ENCODE results near the gene KARS1. TPM values are rescaled to one million over a fixed set of nuclear protein-coding genes. Genes with fewer than 3 reads are reported as not detected.
A peak's percentile ranks its signal among the peaks of the same experiment; 100 is the strongest.
"Not testable (repeated sequence)": the region's sequence is repeated elsewhere in the genome, so short reads cannot be mapped to it uniquely, and the experiment has no call there.

The KARS1 gene
- total RNA-seq, 1 donor from 2014 or later: 129 TPM

DNA sequence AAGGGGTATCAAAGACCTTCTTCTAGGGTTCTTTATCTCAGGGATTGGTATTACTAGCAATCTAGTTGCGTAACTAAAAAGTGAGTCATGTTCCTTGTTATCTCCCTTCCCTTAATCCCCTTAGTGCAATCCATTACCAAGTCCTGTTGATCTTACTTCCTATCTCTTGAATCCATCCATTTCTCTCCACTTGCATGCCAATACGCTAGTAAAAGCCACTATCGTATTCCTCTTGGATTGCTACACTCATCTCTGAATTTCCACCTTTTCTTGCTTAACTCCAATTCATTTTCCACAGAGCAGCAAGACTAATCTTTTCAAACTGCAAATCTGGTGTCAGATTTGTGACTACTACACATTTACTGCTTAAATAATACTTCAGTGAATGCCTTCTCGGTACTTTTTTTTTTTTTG lies 22.5 kb downstream of the KARS1 start:
- DNase-seq (ENCODE audit: low spot score): no peak

DNA sequence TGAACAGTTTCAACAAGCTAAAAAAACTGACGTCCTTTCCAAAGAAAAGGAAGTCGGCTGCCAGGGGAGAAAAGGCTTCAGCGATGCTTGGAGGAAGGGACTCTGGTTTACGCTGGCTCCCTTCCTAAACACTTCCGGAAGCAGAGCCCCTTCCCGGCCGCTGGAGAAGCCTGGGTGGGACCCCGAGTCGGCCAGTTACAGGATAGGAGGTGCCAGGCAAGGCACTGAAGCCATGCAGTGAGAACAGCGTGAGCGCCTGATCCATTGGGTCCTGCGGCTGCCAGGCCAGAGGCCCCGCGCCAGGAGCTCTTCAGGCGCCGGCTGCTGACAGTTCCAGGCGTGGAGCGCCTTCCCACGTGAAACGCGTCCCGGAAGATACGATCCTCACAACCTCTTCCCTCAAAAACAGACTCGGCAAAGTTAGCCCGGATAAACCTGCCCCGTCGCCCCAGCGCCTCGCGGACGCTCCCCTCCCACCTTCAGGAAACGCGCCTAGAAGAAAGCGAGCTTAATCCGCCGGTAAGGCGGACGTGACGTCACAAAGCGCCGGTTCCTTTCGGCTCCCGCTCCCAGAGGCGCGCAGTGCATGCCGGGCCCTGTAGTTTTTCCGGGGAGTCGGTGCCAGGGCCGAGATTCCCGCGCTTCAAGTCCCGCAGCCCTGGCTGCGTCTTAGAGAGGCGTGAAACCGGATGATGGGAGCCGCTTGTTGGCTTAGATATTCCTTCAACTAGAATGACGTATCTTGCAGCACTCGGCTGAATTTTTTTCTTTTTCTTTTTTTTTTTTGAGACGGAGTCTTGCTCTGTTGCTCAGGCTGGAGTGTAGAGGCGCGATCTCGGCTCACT lies 24.5 kb downstream of the KARS1 start, which contains the start of gene ADAT1:
Gene ADAT1 (minus strand): TSS at position 521 of the 845 bp plus-strand sequence. CDS start 2,482 bp downstream, outside the sequence.
- DNase-seq (ENCODE audit: low spot score): peak; percentile 98

DNA sequence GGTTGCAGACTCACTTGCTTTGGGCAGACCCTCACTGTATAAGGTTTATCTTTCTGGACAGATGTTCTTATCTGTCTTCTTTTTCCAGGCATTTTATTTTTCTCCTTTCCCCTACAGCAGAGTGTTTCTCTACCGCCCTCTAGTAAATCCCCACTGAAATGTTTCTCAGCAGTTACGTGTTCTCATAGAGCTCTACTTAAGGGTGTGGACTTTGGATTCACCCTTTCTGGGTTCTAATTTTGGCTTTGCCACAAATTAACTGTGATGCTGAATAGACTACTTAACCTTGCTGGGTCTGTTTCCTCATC lies 26.3 kb downstream of the KARS1 start:
- DNase-seq (ENCODE audit: low spot score): no peak

DNA sequence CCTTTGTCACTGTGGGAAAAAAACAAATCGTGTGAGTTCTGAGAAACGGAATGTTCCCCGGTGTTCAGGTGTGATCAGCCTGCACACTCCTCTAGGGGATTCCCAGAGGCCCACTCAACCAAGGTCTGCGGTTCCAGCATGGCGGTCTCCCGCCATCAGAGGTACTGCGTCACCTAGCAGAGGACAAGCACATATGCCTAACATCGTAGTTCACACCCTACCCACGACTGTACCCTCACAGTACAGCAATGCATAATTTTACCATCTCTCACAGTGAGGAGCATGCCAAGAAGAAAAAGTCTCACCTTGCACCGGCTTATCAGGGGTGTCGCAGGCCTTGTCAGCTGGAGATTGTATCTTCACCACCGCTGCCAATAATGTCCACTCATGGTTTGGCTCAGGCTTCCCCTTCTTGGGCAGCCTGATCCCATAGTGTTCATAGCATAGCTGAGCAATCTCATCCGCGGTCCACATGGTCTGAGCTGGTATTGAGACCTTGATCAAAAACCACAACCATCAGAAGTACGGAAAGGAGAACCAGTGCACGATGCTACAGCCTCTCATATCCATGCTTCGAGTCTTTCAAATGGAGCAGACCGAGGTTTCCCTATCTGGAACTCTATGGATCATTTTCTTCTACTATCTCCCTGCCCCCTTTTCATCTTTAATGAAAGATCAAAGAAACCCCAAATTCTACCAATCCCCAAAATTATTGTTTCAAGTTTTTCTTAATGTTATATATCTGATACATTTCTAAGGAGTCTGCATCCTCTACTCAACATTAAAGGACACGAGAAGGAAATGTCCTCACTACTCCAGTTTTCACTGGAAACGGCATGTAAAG lies 26.9 kb downstream of the KARS1 start:
- DNase-seq (ENCODE audit: low spot score): no peak

DNA sequence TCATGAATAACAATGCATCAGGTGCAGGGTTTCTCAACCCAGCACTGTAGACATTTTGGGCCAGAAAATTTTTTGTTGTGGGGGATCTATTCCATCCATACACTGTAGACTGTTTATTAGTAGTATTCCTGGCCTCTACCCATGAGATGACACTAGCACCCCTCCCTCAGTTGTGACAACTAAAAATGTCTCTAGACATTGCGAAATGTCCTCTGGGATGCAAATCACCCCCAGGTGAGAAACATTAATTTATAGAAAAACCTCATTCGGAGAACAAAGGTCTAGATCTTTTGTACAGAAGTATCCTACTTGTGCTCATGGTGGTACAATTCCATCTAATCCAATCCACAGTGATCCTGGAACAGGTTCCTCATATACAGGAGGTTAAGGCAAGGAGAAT lies 28.7 kb downstream of the KARS1 start:
- DNase-seq (ENCODE audit: low spot score): no peak

DNA sequence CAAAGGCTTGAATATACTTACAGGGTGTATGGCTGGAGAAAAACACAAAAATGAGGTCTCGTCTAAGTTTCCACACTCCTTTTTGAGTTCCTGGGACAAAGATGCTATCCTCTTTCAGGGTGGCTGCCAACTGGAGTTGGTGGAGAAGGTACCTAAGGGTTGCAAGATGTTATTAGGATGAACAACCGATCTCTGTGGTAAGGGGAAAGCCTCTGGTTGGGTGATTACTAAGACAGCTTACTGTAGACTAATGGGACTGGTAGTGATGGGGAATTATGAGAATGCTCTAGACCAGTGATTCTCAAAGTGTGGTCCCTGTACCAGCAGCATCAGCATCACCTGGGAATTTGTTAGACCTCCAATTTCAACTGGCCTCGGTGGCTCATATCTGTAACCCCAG lies 30.3 kb downstream of the KARS1 start:
- DNase-seq (ENCODE audit: low spot score): no peak

DNA sequence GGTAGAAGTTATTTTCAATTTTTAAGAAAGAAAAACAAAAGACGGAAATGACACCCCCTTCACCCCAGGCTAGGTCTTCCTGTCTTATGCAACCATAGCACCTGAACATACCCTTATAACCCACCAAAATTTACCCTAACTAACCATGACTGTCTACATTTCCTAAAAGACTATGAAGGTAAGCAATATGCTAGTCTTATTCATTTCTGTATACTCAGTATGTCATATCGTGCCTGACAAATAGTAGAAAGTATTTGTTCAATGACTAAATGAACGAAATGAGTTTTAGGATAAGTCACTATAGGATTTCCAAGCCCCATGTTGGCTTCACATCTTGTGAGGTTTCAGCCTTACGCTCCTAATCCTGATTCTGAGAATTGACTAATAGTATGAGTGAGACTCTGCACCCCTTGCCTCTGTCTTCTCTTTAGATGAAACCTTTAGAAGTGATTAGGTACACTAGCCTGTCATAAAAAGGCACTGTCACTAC lies 30.9 kb downstream of the KARS1 start:
- DNase-seq (ENCODE audit: low spot score): no peak

DNA sequence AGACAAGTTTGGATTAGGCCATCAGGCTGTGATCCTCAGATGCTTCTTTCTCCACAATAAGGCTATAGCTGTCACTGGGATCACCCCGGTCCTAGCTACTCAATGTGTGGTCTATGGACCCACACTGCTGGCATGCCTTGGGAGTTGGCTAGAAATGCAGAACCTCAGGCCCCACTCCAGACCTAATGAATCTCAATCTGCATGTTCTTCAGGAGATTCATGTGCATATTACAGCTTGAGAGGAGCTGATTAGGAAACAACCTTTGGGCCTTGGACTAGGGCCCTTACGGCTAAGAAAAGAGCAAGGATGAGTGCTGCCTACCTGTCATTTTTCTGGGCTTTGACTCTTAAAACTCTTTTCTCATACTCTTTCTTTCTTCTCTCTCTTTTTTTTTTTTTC lies 31.8 kb downstream of the KARS1 start:
- DNase-seq (ENCODE audit: low spot score): no peak

DNA sequence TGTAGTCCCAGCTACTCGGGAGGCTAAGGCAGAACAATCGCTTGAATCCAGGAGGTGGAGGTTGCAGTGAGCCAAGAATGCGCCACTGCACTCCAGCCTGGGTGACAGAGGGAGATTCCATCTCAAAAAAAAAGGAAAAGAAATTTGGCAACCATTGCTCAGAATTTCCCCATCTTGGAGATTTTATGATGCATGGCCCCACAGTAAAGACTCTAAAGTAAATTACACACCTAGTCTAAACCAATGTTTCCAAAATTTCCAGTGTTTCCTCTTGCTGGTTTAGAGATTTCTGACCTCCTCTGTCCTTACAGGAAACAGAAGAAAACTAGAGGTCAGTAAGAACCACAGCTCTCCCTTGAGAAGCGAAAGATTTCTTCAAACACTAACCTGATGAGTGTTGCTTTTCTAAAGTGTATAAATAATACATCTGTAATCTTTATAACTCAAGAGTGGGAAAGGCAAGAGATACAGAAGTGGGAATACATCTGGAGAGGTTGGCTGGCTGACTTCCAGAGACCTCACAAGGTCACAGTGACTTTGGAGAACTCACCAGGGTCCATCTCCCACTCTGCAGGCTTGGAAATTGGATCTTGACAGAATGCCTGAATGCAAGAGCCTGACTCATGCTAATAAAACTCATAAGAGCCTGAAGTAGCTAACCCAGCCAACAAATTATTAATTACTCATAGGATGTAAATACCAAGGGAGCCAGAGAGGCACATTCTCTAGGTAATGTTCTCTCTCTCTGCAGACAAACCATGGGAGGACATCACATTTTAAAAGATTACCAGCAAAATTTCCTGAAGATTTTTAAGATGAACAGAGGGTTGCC lies 33.2 kb downstream of the KARS1 start:
- DNase-seq (ENCODE audit: low spot score): no peak

DNA sequence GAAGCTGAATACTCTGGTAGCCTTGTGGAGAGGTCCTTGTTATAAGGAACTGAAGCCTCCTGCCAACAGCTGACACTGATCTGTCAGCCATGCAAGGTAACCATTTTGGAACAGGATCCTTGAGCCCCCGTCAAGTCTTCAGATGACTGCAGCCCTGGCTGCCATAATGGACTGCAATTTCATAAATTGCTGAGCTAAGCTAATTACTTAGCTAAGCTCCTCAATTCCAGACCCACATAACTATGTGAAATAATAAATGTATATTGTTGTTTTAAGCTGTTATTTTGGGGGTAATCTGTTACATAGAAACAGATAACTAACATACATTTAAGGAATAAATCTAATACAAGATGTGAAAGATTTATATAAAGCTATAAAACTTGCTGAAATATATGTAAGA lies 41.0 kb downstream of the KARS1 start:
- DNase-seq (ENCODE audit: low spot score): no peak

DNA sequence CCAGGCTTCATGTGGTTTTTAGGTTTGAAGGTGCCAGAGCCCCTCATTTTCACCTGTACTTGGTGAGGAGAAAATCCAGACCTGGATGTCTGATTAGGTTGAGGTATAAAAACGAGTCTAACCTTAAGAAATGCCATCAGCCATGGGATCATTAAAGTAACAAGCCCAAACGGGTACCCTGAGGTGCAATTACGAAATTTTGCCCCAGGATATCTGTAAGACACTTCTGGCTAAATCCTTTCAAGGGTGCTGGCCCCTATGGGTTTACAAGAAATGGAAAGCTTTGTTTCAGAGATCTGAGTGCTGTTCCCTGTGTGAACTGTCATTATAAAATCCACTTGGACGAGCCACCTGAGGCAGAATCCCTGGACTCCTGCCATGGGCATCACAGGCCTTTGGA lies 44.2 kb downstream of the KARS1 start:
- DNase-seq (ENCODE audit: low spot score): no peak

DNA sequence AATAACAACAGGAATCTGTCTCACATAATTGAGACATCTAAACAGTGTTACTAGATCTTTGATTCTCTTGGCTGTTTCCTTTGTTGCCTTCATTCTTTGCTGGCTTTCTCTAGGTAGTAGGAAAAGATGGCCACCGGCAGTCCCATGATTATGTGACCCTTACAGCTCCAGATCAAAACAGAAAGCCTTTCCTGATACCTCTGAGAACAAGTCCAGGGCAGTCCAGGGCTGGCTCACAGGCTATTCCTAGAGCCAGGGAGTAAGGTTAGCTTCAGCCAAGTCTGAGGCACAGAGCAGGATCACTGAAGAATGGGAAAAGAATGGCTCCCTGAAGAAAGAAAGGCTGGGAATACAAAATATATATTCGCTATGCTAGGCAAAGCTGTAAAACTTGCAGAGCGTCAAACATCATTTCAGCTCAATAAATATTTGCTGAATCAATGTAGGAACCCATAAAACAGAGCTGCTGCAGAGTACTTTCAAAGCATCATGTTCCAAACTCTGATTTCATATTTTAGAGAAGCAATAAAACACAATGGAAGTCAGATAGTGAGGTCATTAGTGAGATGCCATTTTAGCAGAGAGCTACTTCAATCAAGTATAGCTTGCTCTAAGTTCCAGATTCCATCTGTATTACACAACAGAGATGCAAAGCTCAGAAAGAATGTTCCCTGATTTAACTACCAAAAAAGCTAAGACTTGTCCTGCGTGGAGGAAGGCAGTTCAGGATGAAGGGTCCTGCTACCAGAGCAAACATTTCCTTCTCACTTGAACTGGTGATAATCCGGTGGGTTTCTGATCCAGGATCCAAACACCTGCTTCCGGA lies 47.8 kb downstream of the KARS1 start:
- no peak for DNase-seq (ENCODE audit: low spot score)

DNA sequence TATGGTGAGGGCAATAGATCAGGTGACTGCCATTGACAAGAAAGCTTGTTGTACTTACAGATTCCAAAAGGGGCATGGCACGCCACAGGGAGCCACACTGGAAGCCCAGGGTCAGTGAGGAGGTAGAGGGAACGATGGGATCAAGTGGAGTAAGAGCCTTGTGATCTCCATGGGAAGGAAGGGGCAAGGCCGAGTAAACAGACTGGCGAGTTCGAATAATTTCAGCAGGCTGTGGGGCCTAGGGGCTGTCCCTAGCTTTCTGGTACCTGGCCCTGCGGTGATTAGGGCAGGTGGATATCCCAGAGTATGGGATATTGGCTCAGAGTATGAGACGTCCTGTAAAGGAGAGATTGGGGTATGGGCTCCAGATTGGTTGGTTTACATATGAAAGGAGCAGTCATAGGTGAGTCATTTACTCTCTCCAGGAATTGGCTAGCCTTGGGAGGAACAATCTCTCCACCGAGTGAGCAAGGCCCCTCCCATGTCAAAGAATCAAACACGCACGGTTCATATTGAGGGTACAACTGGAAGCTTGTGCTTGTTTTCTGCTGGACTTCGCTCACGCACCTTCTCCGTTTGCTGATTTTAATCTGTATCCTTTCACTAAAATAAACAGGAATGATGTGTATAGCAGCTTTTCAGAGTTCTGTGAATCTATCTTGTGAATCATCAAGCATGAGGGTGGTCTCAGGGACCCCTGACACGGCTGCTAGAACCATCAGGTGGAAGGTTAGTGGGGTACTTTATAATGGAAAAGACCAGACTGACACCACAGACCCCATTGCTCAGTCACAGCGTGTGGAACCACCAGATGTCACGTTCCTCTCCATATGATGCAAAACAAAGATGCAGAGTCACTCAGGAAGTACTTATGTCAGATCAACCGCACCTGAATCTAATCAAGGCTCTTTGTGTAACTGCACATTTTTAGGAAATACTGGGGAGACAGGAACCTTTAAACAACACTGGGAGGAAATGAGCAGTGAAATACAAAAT lies 53.3 kb downstream of the KARS1 start:
- no peak for DNase-seq (ENCODE audit: low spot score)

DNA sequence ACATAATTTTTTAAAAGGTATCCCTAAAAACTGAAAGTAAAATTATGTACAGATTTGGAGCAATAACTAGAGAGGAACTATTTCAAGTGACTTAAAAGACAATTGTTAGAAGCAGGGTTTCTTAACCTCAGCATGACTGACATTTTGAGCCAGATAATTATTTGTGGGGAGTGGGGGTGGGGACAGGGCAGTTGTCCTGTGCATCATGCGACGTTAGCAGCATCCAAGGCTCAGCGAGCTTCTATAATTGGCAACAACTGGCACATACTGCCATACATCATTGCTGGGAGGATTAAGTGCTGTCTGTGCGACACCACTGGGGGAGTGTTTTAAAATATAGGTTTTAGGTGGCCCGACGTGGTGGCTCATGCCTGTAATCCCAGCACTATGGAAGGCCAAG lies 54.2 kb downstream of the KARS1 start:
- DNase-seq (ENCODE audit: low spot score): no peak

DNA sequence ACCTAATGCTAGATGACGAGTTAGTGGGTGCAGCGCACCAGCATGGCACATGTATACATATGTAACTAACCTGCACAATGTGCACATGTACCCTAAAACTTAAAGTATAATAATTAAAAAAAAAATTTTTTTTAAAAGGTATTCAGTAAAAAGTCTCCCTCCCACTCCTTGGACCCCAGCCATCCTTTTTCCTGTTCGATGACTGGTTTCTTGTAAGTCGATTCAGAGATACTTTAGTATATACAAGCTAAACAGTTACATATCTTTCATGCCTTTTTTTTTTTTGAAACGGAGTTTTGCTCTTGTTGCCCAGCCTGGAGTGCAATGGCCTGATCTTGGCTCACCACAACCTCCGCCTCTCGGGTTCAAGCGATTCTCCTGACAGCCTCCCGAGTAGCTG lies 55.5 kb downstream of the KARS1 start:
- not testable (repeated sequence) for DNase-seq (ENCODE audit: low spot score)

DNA sequence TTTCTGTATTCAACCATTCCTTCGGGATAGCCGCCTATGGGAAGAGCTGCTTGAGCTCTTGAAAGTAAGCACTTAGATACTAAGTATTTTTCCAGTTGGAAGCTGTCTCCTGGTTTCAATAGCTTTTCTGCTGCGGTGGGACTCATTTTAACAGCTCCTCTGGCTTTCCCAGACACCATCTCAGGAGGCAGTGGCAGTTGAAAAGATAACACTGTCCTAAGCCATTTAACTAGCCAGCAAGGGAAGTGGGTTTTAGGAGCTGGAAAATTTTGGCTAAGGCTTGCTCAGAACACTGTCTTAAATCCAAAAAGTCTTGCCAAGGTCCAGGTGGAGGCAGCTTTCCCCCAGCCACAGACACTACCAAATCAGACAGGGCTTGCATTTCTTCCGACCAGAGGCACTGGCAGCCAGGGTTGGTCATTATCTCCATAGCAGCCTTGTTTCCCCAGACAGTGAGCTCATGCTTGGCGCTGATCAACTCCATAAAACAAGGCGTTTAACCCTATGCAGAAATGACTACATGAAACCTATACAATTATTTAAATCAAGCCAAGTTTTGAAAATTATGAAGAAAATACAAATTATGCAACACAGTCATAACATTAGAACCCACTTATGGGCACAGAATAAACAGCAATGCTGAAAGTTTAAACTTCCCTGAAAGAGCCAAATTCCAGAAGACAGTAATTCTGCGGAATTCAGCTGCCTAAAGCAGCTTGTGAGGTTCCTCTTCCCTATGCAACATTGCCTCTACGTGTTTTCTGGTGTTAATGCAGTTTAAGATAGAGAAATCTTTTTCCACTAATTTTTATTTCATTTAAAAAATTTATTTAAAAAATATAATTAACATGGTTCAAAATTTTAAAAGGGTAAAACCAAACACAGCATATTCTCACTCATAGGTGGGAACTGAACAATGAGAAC lies 56.3 kb downstream of the KARS1 start:
- no peak for DNase-seq (ENCODE audit: low spot score)

DNA sequence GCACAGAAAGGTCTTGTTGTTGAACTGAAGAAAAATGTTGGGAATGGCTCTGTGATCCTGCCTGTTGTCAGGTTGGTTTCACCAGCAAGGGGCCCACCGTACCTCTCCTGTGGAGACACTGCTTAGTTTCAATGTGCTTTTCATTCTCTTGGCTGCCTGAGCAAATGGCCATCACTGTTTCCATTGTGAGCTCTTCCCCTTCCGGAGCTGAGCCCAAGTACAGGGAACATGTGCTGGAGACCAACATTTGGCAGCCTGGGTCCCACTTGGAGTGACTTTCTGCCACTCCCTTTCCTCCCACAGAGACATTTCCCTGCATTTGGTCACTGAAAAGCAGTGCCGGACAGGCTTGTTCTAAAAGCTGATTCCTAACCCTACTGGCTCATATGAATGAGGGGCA lies 58.2 kb downstream of the KARS1 start:
- DNase-seq (ENCODE audit: low spot score): no peak

DNA sequence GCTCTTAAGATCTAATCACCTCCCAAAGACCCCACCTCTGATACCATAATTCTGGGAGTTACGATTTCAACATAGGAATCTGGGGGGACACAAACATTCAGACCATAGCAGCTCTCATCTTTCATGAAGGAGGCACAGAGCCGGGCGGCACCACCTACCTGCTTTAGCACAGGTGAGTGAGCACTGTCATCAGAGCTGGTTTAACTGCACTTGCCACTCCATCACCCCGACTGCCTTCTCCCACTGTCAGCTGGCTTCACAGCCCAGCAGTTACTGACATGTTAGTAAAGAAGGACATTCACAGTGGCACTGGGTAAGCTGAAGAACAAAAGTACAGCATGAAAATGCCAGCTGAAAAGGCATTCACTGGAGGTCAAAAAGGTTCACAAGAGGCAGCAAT lies 58.7 kb downstream of the KARS1 start:
- no peak for DNase-seq (ENCODE audit: low spot score)

DNA sequence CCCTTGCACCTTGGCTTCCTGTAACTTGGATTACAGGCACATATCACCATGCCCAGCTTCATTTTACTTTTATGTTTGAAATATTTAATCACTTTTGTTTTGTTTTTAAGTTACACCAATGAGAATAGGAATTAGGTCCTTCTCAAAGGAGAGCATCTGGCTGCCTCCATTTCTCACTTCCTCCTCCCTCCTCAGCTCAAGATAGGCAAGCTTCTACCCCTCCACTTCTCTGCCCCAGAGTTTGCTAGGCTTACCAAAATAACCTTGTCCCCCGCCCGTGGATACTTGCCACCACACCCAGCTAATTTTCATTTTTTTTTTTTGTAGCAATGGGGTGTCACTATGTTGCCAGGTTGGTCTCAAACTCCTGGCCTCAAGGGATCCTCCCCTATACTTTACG lies 63.4 kb downstream of the KARS1 start:
- no peak for DNase-seq (ENCODE audit: low spot score)

Measured in ureter (tissue), 1 donor.